Tibial nerve (tissue), 4 donors: ENCODE results near the gene TTC32.

Source experiments
- EP300 ChIP-seq, 2 donors: sonication (generic); formaldehyde crosslinking; IDR thresholded peaks; one replicate each; pipeline ENCODE4 v1.6.1; 2017; ENCODE audit warnings: antibody characterized with exemption in 2 of 2, mild to moderate bottlenecking in 1 of 2
- POLR2A ChIP-seq, 2 donors: fragments of 450-650 bp; IDR thresholded peaks; one replicate each; pipeline ENCODE4 v1.6.1; 2017; ENCODE audit warnings: antibody characterized with exemption in 2 of 2, mild to moderate bottlenecking in 2 of 2, moderate library complexity in 2 of 2
- TF ChIP-seq, protein P1 (sequence below), 5 experiments: fragments of 200-600 bp in 3 of 5; fragments of 450-650 bp in 2 of 5; sonication (generic) in 3 of 5; IDR thresholded peaks; one replicate each; pipeline ENCODE4 v1.5.1; 2016 to 2019; ENCODE audit warnings: antibody characterized with exemption in 5 of 5, mild to moderate bottlenecking in 3 of 5, moderate library complexity in 2 of 5

DNA sequence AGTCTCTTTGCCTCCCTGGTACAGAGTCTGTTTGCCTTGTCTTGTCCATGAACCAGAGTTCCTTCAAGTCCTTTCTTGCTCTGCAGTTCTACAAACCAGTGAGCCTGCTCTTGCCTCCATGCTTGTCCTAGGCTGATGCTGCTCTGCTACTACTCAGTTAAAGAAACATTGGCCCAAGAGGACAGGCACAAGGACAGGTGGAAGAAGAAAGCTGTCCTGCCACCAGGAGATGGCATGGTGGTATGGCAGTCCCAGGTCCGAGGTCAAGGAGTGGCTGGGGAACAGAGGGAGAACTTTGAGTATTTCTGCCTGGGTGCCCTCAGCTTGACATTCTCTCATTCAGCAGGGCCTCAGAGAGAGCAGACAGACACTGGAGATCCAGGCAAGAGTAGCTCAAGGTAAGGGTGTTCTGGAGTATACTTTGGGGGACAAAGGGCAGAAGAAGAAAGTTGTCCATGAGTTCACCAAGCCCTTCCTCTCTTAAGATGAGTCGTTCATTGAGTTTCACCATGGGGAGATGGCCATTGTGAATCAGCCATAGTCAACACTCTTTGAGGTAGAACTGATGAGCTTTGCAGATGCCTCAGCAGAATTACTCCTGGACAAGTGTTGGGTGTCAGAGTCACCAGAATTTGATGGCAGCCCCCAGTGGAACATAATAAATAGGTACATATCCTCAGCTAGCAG is 20.4 kb downstream of the TTC32 start:
- TF ChIP-seq, protein P1, sequence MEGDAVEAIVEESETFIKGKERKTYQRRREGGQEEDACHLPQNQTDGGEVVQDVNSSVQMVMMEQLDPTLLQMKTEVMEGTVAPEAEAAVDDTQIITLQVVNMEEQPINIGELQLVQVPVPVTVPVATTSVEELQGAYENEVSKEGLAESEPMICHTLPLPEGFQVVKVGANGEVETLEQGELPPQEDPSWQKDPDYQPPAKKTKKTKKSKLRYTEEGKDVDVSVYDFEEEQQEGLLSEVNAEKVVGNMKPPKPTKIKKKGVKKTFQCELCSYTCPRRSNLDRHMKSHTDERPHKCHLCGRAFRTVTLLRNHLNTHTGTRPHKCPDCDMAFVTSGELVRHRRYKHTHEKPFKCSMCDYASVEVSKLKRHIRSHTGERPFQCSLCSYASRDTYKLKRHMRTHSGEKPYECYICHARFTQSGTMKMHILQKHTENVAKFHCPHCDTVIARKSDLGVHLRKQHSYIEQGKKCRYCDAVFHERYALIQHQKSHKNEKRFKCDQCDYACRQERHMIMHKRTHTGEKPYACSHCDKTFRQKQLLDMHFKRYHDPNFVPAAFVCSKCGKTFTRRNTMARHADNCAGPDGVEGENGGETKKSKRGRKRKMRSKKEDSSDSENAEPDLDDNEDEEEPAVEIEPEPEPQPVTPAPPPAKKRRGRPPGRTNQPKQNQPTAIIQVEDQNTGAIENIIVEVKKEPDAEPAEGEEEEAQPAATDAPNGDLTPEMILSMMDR (IDR thresholded peaks at IDR 0.05), result no peak
- TF ChIP-seq EP300 (IDR thresholded peaks at IDR 0.05) (no peak), POLR2A (IDR thresholded peaks at IDR 0.05) (no peak)
